BE2C (cell line): ENCODE measurements around the gene RXRB.

Experiments
- DNase-seq: peaks from one replicate; pipeline ENCODE4 v3.0.0-alpha.2; 2020
- H3K27me3 ChIP-seq: fragments of 250-450 bp; sonication (Bioruptor Pico); 2 replicates; pipeline ENCODE4 v1.5.1; 2020; ENCODE audit warnings: mild to moderate bottlenecking
- H3K36me3 ChIP-seq: fragments of 250-450 bp; sonication (Bioruptor Pico); 2 replicates; pipeline ENCODE4 v1.5.1; 2020; ENCODE audit warnings: mild to moderate bottlenecking
- H3K4me1 ChIP-seq: fragments of 250-450 bp; sonication (Bioruptor Pico); 2 replicates; pipeline ENCODE4 v1.5.1; 2020
- H3K4me3 ChIP-seq: 2 replicates; pipeline ENCODE4 v1.5.1; 2011; ENCODE audit warnings: low read depth, low read length
- H3K9me3 ChIP-seq: fragments of 250-450 bp; sonication (Bioruptor Pico); 2 replicates; pipeline ENCODE4 v1.5.1; 2020
- TF ChIP-seq, protein P1 (sequence below): IDR thresholded peaks from 2 replicates; pipeline ENCODE4 v1.5.1; 2012; ENCODE audit warnings: mild to moderate bottlenecking, low read depth, low read length

Gene RXRB

DNA sequence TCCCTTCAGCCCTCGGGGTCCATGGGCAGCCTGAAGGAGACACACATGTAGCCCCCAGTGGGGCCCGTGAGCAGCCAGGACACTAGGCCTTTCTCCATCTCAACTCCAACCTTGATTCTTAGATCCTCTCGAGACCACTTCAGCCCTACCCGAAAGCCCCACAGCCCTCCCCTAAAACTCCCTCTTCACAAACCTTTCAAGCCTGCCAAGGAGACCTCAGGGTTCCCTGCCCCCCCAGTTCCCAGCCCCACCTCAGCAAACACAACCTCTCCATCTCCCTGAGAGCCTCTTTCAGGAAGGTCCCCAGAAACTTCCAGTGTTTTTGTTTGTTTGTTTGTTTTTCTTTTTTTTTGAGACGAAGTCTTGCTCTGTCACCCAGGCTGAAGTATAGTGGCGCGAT, 19.3 kb downstream of the RXRB start:
- H3K9me3 ChIP-seq, result no peaks in the 10 kb centered on the region
- DNase-seq, result no peak
- no peaks in the 10 kb centered on the region for H3K27me3 ChIP-seq
- H3K4me3 ChIP-seq, result no peak overlapping the region
- TF ChIP-seq, protein P1, sequence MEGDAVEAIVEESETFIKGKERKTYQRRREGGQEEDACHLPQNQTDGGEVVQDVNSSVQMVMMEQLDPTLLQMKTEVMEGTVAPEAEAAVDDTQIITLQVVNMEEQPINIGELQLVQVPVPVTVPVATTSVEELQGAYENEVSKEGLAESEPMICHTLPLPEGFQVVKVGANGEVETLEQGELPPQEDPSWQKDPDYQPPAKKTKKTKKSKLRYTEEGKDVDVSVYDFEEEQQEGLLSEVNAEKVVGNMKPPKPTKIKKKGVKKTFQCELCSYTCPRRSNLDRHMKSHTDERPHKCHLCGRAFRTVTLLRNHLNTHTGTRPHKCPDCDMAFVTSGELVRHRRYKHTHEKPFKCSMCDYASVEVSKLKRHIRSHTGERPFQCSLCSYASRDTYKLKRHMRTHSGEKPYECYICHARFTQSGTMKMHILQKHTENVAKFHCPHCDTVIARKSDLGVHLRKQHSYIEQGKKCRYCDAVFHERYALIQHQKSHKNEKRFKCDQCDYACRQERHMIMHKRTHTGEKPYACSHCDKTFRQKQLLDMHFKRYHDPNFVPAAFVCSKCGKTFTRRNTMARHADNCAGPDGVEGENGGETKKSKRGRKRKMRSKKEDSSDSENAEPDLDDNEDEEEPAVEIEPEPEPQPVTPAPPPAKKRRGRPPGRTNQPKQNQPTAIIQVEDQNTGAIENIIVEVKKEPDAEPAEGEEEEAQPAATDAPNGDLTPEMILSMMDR, result no peak
- no peaks in the 10 kb centered on the region for H3K4me1 ChIP-seq
- H3K36me3 ChIP-seq, result no peaks in the 10 kb centered on the region

DNA sequence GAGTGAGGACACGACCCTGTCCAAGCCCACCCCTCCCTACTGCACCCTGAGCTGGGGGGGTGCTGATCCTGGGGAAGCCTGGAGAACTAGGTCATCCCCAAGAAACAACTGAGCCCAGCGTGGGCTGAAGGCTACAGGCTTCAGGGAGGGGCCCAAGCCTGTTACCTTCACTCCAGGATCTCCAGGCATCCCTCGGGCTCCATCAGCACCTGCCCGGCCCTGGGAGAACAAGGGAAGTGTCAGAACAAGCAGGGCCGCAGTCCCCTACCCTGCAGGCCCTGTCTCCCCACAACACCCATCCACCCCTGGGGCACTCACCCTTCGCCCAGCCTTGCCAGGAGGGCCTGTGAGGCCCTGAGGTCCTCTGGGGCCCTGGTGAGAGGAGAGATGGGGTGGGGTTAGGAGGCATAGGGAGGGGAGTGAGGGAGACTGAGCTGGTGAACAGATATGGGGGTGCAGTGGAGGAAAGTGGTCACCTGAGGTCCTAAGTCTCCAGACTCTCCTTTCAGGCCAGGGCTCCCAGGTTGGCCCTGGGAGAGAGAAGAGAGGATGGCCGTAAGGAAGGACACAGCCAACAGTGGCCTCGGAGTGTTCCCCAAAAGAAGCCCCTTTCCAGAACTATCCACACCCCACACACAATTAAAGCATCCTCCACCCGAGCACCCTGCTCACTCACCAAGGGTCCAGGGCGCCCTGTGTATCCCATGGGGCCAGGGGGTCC, 21.6 kb downstream of the RXRB start:
- no peak for DNase-seq

DNA sequence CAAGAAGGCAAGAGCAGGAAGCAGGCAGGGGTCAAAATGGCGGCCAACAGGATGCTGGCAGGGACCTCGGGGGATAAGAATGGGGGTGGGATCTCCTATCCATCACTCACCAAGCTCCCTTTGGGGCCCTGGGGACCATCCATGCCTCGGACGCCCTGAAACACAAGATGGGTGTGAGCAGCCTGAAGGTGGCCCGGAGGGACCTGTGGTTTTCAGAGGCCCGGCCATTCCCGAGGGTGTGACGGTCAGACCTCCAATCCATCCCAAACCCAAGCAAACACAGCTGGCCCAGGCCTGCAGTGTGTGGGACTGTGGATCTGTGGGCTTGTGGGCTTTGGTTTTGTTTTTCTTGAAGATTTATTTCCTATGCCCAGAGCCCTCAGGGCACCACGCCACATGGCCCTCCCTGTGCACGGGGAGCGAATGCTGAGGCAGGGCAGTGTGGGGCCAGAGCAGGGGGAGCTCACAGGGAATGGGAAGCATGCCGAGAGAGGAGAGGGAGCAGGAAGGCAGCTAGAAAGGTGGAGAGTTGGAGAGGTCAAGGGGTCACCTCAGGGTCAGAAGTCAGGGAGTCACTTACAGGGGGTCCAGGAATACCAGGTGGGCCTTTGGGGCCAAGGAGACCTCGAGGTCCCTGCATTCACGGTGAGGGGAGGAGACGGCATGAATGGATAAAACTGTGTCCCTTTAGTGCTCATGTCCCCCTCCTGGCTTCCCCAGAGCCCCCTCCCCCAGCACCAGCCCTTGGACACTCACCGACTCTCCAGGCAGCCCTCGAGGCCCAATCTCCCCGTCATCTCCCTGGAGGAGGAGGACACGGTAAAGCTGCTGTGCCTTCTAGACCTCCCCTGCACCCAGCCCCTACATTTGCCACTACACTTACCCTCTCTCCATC, 22.7 kb downstream of the RXRB start:
- TF ChIP-seq, protein P1, result no peak
- H3K36me3 ChIP-seq, result no peaks in the 10 kb centered on the region
- H3K27me3 ChIP-seq, result no peaks in the 10 kb centered on the region
- H3K4me3 ChIP-seq, result no peak overlapping the region
- H3K9me3 ChIP-seq, result no peaks in the 10 kb centered on the region
- DNase-seq, result no peak
- no peaks in the 10 kb centered on the region for H3K4me1 ChIP-seq

More for the DNA sequence above, 21.6 kb downstream of the RXRB start:
- Histone ChIP-seq H3K9me3 (no peaks in the 10 kb centered on the region), H3K4me3 (no peak overlapping the region), H3K27me3 (no peaks in the 10 kb centered on the region), H3K36me3 (no peaks in the 10 kb centered on the region), H3K4me1 (no peaks in the 10 kb centered on the region)
- TF ChIP-seq, protein P1, result no peak

DNA sequence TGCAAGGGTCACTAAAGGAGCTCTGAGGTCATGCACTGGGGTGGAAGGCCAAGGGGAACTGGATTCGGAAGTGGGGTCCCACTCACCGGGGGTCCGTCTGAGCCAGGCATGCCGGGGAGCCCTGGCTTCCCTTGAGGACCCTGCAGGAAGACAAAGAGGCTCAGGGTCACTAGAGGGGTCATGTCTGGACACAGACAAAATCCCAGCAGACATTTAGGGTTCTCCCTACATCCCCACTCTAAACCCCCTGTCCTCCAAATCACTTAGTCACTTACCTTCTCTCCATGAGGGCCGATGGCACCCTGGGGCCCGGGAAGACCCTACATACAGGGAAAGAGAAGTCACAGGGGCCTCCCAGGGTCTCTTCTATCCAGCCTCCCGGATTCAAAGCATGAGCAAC, 23.6 kb downstream of the RXRB start:
- Histone ChIP-seq H3K9me3 (no peaks in the 10 kb centered on the region), H3K36me3 (no peaks in the 10 kb centered on the region), H3K4me3 (no peak overlapping the region), H3K27me3 (no peaks in the 10 kb centered on the region), H3K4me1 (no peaks in the 10 kb centered on the region)
- DNase-seq, result no peak
- TF ChIP-seq, protein P1, result no peak

DNA sequence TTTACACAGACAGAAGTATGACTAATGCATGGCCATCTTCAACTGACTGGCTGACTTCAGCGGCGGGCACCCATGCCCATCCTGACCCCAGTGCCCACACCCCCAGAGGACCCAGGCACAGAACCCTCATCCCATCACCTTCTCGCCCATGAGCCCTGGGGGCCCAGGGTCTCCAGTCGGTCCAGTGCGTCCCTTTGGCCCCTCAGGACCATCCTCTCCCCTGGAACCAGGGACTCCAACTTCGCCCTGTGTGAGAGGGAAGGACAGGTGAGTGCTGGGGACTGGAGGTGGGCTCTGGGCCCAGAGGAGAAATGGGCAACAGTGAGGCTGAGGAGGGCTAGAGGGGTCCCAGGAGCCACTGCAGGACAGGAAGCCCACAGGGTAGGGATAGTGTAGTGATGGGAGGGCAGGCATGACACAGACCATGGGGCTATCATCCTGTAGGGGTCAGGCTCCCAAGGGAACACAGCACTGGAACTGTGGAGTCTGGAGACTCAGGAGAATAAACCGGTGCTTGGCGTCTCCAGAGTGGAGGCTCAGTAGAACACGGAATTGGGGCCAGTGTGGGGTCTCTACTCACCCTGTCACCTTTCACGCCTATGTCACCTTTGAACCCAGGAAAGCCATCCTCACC, 24.9 kb downstream of the RXRB start:
- no peak overlapping the region for H3K4me3 ChIP-seq
- no peaks in the 10 kb centered on the region for H3K9me3 ChIP-seq
- no peaks in the 10 kb centered on the region for H3K4me1 ChIP-seq
- no peaks in the 10 kb centered on the region for H3K36me3 ChIP-seq
- DNase-seq, result no peak
- TF ChIP-seq, protein P1, result peak; percentile 28
- H3K27me3 ChIP-seq, result no peaks in the 10 kb centered on the region
